Sigmoid colon (tissue), 7 donors: Measurements from ENCODE around the gene NCOR2. TPM values are rescaled to one million over a fixed set of nuclear protein-coding genes. Genes with fewer than 3 reads are reported as not detected.

Experiments
- DNase-seq: peaks from one replicate; pipeline ENCODE4 v3.0.0-alpha.2; 2019
- H3K27ac ChIP-seq, 4 donors: fragments of 200-600 bp; sonication (generic); one replicate each; pipeline ENCODE4 v1.5.1; 2016 to 2019; ENCODE audit warnings: mild to moderate bottlenecking in 1 of 4
- H3K27me3 ChIP-seq, 3 donors: fragments of 200-600 bp; sonication (generic); one replicate each; pipeline ENCODE4 v1.5.1; 2019; ENCODE audit warnings: mild to moderate bottlenecking in 1 of 3
- H3K36me3 ChIP-seq, 4 donors: fragments of 200-600 bp; sonication (generic); one replicate each; pipeline ENCODE4 v1.5.1; 2016 to 2019
- H3K4me1 ChIP-seq, 4 donors: fragments of 200-600 bp; sonication (generic); one replicate each; pipeline ENCODE4 v1.5.1; 2017 to 2019
- H3K4me3 ChIP-seq, 4 donors: fragments of 200-600 bp; sonication (generic); one replicate each; pipeline ENCODE4 v1.5.1; 2017 to 2019; ENCODE audit warnings: mild to moderate bottlenecking in 2 of 4, moderate library complexity in 1 of 4
- H3K9me3 ChIP-seq, 4 donors: fragments of 200-600 bp in 3 of 4; sonication (generic) in 3 of 4; one replicate each; pipeline versions ENCODE4 v1.5.1 to v1.6.1; 2013 to 2019
- EP300 ChIP-seq, 4 donors: sonication (generic); formaldehyde crosslinking; IDR thresholded peaks; one replicate each; pipeline ENCODE4 v1.6.1; 2017; ENCODE audit warnings: antibody characterized with exemption in 4 of 4
- POLR2A ChIP-seq, 2 donors: fragments of 450-650 bp; IDR thresholded peaks; one replicate each; pipeline ENCODE4 v1.6.1; 2016; ENCODE audit warnings: antibody characterized with exemption in 2 of 2, mild to moderate bottlenecking in 2 of 2, moderate library complexity in 2 of 2
- POLR2AphosphoS5 ChIP-seq, 4 donors: sonication (generic); formaldehyde crosslinking; IDR thresholded peaks; one replicate each; pipeline ENCODE4 v1.6.1; 2017; ENCODE audit warnings: antibody characterized with exemption in 4 of 4
- WGBS, 2 donors: extraction: QIAGEN DNeasy Blood & Tissue Kit; methylation state at CpG; one replicate each; pipeline ENCODE4 v1.1.7; 2013; 5-methylcytosine and 5-hydroxymethylcytosine counted together
- intact Hi-C: fragments of 100-400 bp; cut with DNase I; formaldehyde crosslinking; loops from one replicate; pipeline ENCODE4 v1.15.1; 2023
- polyA plus RNA-seq, 3 donors: library from polyadenylated mRNA; stranded (reverse); fragments of 200-250 nt; gene quantifications; one replicate each; pipeline ENCODE4 v1.2.3, GENCODE V29; 2013
- total RNA-seq, 4 donors: library from RNA; depleted of rRNA; stranded (reverse); fragments of >200 nt; gene quantifications; one replicate each; pipeline ENCODE4 v1.1.0, GENCODE V29; 2016
- TF ChIP-seq, protein P1 (sequence below), 4 experiments: fragments of 450-650 bp in 3 of 4; fragments of 200-600 bp in 1 of 4; IDR thresholded peaks; one replicate each; pipeline ENCODE4 v1.5.1; 2016 to 2019; ENCODE audit warnings: antibody characterized with exemption in 4 of 4, mild to moderate bottlenecking in 3 of 4, moderate library complexity in 2 of 4
- donor health status: healthy with polysubstance abuse.
- donor health status: Bipolar disorder and iron deficiency.
- donor health status: healthy.

Gene NCOR2
- total and polyA plus RNA-seq, 7 donors: 18.6 to 134 (median 47.9) TPM

DNA sequence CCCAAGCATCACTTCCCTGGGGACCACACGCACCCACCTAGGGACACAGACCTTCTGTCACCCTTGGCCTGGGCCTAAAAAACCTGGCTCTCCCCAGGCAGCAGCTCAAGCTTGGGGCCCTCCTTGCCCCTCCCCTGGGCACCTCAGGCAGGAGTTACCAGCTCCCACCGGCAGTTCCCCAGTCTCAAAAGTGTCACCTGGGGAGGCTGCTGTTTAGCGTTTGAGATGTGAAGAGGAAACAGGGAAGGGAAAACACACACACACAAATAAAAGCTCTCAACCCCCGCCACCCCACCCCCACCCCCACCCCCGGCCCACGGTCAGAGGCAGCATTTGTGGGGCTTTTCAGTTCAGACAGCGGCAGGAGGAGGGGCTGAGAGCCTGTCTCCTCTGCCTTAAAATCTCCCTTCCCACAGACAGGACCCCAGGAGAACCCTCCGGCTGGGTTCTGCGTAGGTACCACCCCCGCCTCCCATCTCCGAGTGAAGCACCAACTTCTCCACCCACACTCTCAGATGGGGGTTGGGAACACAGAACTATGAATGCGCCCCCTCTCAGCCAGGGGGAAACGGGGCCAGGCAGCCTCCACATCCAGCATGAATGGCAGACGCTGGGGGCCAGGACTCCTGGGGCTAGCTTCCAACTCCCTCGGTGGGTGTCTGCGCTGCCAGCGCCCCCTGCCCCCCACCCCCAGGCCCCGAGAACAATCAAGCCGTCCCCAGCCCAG lies 3.0 kb downstream of the NCOR2 start:
- TF ChIP-seq POLR2A (IDR thresholded peaks at IDR 0.05) (no peak), EP300 (IDR thresholded peaks at IDR 0.05) (no peak), POLR2AphosphoS5 (IDR thresholded peaks at IDR 0.05) (no peak)
- TF ChIP-seq, protein P1, sequence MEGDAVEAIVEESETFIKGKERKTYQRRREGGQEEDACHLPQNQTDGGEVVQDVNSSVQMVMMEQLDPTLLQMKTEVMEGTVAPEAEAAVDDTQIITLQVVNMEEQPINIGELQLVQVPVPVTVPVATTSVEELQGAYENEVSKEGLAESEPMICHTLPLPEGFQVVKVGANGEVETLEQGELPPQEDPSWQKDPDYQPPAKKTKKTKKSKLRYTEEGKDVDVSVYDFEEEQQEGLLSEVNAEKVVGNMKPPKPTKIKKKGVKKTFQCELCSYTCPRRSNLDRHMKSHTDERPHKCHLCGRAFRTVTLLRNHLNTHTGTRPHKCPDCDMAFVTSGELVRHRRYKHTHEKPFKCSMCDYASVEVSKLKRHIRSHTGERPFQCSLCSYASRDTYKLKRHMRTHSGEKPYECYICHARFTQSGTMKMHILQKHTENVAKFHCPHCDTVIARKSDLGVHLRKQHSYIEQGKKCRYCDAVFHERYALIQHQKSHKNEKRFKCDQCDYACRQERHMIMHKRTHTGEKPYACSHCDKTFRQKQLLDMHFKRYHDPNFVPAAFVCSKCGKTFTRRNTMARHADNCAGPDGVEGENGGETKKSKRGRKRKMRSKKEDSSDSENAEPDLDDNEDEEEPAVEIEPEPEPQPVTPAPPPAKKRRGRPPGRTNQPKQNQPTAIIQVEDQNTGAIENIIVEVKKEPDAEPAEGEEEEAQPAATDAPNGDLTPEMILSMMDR (IDR thresholded peaks at IDR 0.05): no peak
- Histone ChIP-seq H3K27me3 (no peaks in the 10 kb centered on the region), H3K4me3 (peak overlapping the region in 2 of 4 donors; percentile 86 to 96), H3K4me1 (peaks cover 0 to 80% (median 76%) of the 10 kb centered on the region in 4 donors), H3K36me3 (no peaks in the 10 kb centered on the region), H3K9me3 (no peaks in the 10 kb centered on the region), H3K27ac (peak overlapping the region; percentile 97 to 100 (median 99))
- DNase-seq: no peak
- intact Hi-C loops: no loop called here
- WGBS, 2 donors: 29 to 42% methylated on average over 19 of the region's 19 CpGs

DNA sequence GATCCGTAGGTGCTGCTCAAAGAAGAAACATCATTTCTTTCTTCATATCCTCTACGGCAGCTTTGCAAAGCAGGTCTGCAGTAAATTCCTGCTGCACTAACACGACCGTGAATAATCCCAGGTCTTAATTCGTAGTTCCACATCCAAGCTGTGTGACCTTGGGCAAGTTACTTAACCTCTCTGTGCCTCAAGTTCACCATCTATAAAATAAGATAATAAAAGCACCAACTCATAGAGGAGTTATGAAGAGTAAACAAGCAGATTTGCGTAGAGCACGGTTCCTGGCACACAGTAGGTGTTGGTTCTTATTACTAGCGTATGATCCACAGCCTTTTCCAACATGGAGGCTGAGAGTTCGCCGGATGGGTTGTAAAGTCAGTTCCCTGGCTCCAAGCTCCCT lies 3.6 kb downstream of the NCOR2 start:
- Histone ChIP-seq H3K27ac (peak overlapping the region; percentile 97 to 100 (median 99)), H3K27me3 (no peaks in the 10 kb centered on the region), H3K4me1 (peaks cover 0 to 76% (median 72%) of the 10 kb centered on the region in 4 donors), H3K9me3 (no peaks in the 10 kb centered on the region), H3K36me3 (no peaks in the 10 kb centered on the region), H3K4me3 (no peak overlapping the region)
- 78 to 87% methylated on average over 10 of the region's 10 CpGs for WGBS, 2 donors
- DNase-seq: no peak
- TF ChIP-seq, protein P1 (IDR thresholded peaks at IDR 0.05): no peak
- TF ChIP-seq POLR2A (IDR thresholded peaks at IDR 0.05): no peak
- TF ChIP-seq POLR2AphosphoS5 (IDR thresholded peaks at IDR 0.05): no peak
- no peak for TF ChIP-seq EP300 (IDR thresholded peaks at IDR 0.05)
- intact Hi-C loops: no loop called here

DNA sequence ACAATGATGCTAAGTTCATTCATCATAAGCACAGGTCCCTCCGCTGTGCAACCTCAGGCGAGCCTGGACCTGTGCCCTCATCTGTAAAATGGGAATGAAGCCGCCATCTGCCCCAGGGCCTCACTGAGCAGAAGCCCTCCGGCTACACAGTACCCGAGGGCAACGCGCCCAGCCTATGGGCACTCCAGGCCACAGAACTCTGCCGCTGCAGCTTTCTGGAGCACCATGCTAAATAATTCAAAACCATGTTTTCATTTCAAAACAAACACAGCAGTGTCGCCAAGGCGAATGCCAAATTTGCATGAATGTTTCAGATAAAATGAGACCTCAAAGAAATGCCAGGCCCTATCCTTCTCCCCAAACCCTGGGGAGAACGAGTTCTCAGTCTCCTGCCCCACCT lies 4.0 kb downstream of the NCOR2 start:
- no peak for DNase-seq
- intact Hi-C loops: no loop called here
- Histone ChIP-seq H3K4me1 (peaks cover 0 to 77% (median 70%) of the 10 kb centered on the region in 4 donors), H3K4me3 (no peak overlapping the region), H3K27me3 (no peaks in the 10 kb centered on the region), H3K27ac (peak overlapping the region; percentile 97 to 100 (median 99)), H3K36me3 (no peaks in the 10 kb centered on the region), H3K9me3 (no peaks in the 10 kb centered on the region)
- 82 to 83% methylated on average over 11 of the region's 11 CpGs for whole genome bisulfite sequencing, 2 donors
- TF ChIP-seq POLR2A (IDR thresholded peaks at IDR 0.05): no peak
- TF ChIP-seq EP300 (IDR thresholded peaks at IDR 0.05): no peak
- TF ChIP-seq, protein P1 (IDR thresholded peaks at IDR 0.05): no peak
- TF ChIP-seq POLR2AphosphoS5 (IDR thresholded peaks at IDR 0.05): no peak

DNA sequence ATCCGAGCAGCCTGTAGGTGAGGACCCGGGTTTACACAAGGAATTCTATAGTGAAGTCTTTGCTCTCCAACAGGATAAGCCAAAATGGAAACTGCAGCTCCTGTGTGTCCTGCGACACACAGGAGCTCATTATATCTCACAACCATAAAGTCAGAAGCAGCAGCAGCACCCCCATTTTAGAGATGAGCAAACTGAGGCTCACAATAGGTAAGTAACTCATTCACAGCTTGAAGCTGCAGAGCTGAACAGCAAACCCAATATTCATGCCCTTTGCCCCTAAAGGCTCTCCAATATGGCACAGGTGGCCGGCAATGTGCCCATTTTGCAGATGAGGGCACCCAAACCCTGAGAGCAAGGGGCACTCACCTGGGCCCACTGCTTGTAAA lies 4.6 kb downstream of the NCOR2 start:
- Histone ChIP-seq H3K9me3 (no peaks in the 10 kb centered on the region), H3K27ac (peak overlapping the region; percentile 97 to 100 (median 99)), H3K4me3 (no peak overlapping the region), H3K27me3 (no peaks in the 10 kb centered on the region), H3K36me3 (no peaks in the 10 kb centered on the region), H3K4me1 (peaks cover 0 to 77% (median 70%) of the 10 kb centered on the region in 4 donors)
- TF ChIP-seq EP300 (IDR thresholded peaks at IDR 0.05) (no peak), POLR2A (IDR thresholded peaks at IDR 0.05) (no peak), POLR2AphosphoS5 (IDR thresholded peaks at IDR 0.05) (no peak)
- TF ChIP-seq, protein P1 (IDR thresholded peaks at IDR 0.05): no peak
- WGBS, 2 donors: 89 to 96% methylated on average over 4 of the region's 4 CpGs
- intact Hi-C loops: no loop called here
- no peak for DNase-seq
